Psoas muscle (tissue), 8 donors: Measurements from ENCODE around the gene SSTR3. TPM values are rescaled to one million over a fixed set of nuclear protein-coding genes. Genes with fewer than 3 reads are reported as not detected.
A peak's percentile ranks its signal among the peaks of the same experiment; 100 is the strongest.

ENCODE experiments used
- ATAC-seq, 4 donors: fragments of 200-7000 bp; cut with Tn5 transposase; one replicate each; pipeline ENCODE4 v1.9.1; 2020; ENCODE audit warnings: moderate library complexity in 3 of 4, mild to moderate bottlenecking in 2 of 4
- DNase-seq, 2 donors: peaks; one replicate each; pipeline ENCODE4 v3.0.0-alpha.2; 2020
- H3K27ac ChIP-seq: fragments of 200-600 bp; one replicate; pipeline ENCODE4 v1.8.0; 2022
- H3K27me3 ChIP-seq, 3 donors: fragments of 200-600 bp in 1 of 3; one replicate each; pipeline versions ENCODE4 v1.6.1 to v1.8.0; 2013 to 2022; ENCODE audit warnings: low read length in 2 of 3, mild to moderate bottlenecking in 2 of 3, moderate library complexity in 1 of 3; ENCODE audit not compliant: insufficient read depth in 3 of 3
- H3K36me3 ChIP-seq, 2 donors: fragments of 200-600 bp in 1 of 2; one replicate each; pipeline versions ENCODE4 v1.6.1 to v1.8.0; 2013 to 2022; ENCODE audit warnings: low read depth in 1 of 2, mild to moderate bottlenecking in 1 of 2, moderate library complexity in 1 of 2; ENCODE audit not compliant: insufficient read depth in 1 of 2
- H3K4me1 ChIP-seq: fragments of 200-600 bp; one replicate; pipeline ENCODE4 v1.8.0; 2022
- H3K4me3 ChIP-seq: fragments of 200-600 bp; one replicate; pipeline ENCODE4 v1.8.0; 2022; ENCODE audit warnings: mild to moderate bottlenecking
- H3K9me3 ChIP-seq: fragments of 200-600 bp; one replicate; pipeline ENCODE4 v1.8.0; 2022
- CTCF ChIP-seq: fragments of 200-600 bp; IDR thresholded peaks from one replicate; pipeline ENCODE4 v1.8.0; 2022; ENCODE audit warnings: antibody characterized with exemption
- WGBS, 3 donors: extraction: QIAGEN DNeasy Blood & Tissue Kit; methylation state at CpG; one replicate each; pipeline versions ENCODE4 v1.1.6 to v1.1.7; 2013; 5-methylcytosine and 5-hydroxymethylcytosine counted together
- intact Hi-C, 2 donors: fragments of 100-400 bp; cut with DNase I; formaldehyde crosslinking; loops; one replicate each; pipeline versions ENCODE4 v1.11.0 to v1.14.2; 2022
- polyA plus RNA-seq, 3 donors: library from polyadenylated mRNA; stranded (reverse); fragments of 200-250 nt; gene quantifications; one replicate each; pipeline ENCODE4 v1.2.3, GENCODE V29; 2013
- total RNA-seq, 4 donors: library from RNA; stranded (reverse); fragmentation: NEBNext Ultra II Directional in 2 of 4; extraction: Animal tissue kit (Norgen Biotek cat#: 25700) in 2 of 4; gene quantifications; one replicate each; pipeline versions ENCODE4 v1.2.1 to v1.2.4, GENCODE V29; 2021 to 2023
- donor health status: healthy with polysubstance abuse.
- donor health status: DM: no; HTN: no; CAD: no; lungs with moderate emphysema.
- donor health status: Bipolar disorder and iron deficiency.
- donor health status: healthy.
- donor health status: DM: yes; HTN: yes; CAD: no.
- donor health status: DM: no; HTN: no; CAD: no.
- donor health status: DM: no; HTN: no; CAD: no.
- donor health status: DM: yes; HTN: yes; CAD: no.

SSTR3 gene
- total and polyA plus RNA-seq, 7 donors: 0.01 TPM; not detected in 6

DNA sequence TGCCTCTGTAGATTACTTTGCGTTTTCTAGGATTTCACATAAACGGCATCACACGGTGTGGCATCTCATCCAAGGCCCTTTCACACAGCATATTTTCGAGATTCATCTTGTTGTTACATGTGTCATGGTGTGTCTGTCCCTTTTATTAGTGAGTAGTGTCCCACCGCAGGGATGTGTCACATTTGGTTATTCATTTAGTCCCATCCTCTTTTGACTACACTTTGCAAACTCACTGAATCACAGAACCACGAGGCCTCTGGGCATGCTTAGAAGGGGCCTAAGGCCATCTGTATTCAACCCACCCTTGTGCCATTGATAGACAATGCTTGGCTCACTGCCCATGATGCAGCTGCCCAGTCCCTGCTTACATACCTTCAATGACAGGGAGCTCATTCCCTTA, 36.0 kb upstream of the SSTR3 start:
- DNase-seq: no peak
- 47 to 54% (median 48%) methylated on average over 6 of the region's 6 CpGs for WGBS, 3 donors

DNA sequence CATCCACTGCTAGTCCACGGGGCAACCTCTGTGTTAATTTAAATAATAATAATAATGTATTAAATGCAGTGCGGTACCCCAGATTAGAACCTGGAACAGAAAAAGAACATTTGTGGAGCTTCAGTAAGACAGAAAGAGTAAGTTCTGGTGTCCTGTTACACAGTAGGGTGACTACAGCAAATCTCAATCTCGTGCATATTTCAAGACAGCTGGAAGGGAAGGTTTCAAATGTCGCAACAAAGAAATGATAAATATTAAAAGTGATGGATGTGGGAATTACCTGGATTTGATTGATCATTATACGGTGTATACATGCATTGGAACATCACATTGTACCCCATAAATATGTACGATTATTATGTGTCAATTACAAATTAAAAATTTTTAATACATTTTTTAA, 33.5 kb upstream of the SSTR3 start:
- Histone ChIP-seq H3K27ac (no peak overlapping the region), H3K27me3 (peaks cover 0 to 51% (median 15%) of the 10 kb centered on the region in 3 donors)
- intact Hi-C loops: loop anchor here in 1 of 2 donors (2.0 kb wide), 1 partner anchor 29 kb away; no protein-coding TSS in a partner anchor

More for the DNA sequence above, 36.0 kb upstream of the SSTR3 start:
- Histone ChIP-seq H3K36me3 (no peaks in the 10 kb centered on the region), H3K27me3 (peaks cover 0 to 43% (median 12%) of the 10 kb centered on the region in 3 donors), H3K4me3 (no peak overlapping the region), H3K9me3 (no peaks in the 10 kb centered on the region), H3K27ac (no peak overlapping the region), H3K4me1 (no peaks in the 10 kb centered on the region)
- no peak for TF ChIP-seq CTCF
- intact Hi-C loops: no loop called here
- no peak for ATAC-seq

DNA sequence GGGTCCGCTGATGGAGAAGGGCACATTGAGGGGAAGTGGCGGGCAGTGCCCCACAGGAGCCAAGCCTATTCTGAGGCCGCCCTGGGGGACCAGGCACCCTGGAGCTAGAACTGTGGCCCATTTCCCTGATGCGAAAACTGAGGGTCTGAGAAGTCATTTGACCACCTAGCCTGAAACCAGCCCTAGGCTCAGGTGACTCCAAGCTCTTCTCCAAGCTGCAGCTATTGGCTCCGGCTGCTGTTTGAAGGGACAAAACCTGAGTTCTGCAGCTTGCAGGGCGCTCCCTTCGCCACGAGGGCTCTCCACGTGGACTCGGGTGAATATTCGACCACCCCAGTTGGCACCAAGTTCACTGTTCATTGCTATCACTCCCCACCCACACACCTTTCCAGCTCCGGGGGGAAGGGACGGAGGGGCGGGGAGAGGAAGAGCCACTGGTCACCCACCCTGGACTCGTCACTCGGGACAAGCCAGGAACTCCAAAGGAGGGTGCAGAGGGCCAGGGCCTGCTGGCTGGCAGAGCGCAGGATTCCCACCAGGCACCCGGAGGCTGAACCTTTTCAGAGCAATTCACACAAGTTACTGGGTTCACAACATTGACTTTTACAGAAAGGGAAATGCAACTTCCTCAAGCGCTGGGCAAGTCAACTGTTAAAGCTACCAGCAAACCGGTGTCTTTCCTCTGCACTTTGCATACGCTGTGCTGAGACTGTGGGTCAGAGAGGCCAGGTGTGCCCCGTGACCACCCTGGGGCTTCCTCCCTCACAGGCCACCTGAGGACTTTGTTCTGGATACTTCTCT, 32.8 kb upstream of the SSTR3 start:
- H3K9me3 ChIP-seq: no peaks in the 10 kb centered on the region
- no peak overlapping the region for H3K4me3 ChIP-seq
- intact Hi-C loops: no loop called here
- H3K27ac ChIP-seq: no peak overlapping the region
- DNase-seq (no peak), ATAC-seq (no peak)
- peaks cover 0 to 47% (median 15%) of the 10 kb centered on the region in 3 donors for H3K27me3 ChIP-seq
- no peak for TF ChIP-seq CTCF
- H3K4me1 ChIP-seq: no peaks in the 10 kb centered on the region
- 54 to 61% (median 56%) methylated on average over 20 to 22 of the region's 22 CpGs for WGBS, 3 donors
- H3K36me3 ChIP-seq: no peaks in the 10 kb centered on the region

More for the DNA sequence above, 33.5 kb upstream of the SSTR3 start:
- TF ChIP-seq CTCF: no peak
- Histone ChIP-seq H3K4me3 (no peak overlapping the region), H3K4me1 (no peaks in the 10 kb centered on the region), H3K36me3 (no peaks in the 10 kb centered on the region), H3K9me3 (no peaks in the 10 kb centered on the region)
- no peak for ATAC-seq
- WGBS, 3 donors: 48 to 57% (median 51%) methylated on average over 6 of the region's 6 CpGs
- DNase-seq: no peak

GRCh38 chr22:37244114-37244921, 32.0 kb upstream of the SSTR3 start, which contains the start of gene RAC2:
RAC2 (minus strand) TSS chr22:37244269; CDS start chr22:37244148, 121 bp downstream.
- ATAC-seq: peak in 3 of 4 donors; percentile 27 to 50 (median 28)
- Histone ChIP-seq H3K4me1 (no peaks in the 10 kb centered on the region), H3K27me3 (peaks cover 0 to 46% (median 17%) of the 10 kb centered on the region in 3 donors), H3K36me3 (no peaks in the 10 kb centered on the region), H3K9me3 (no peaks in the 10 kb centered on the region), H3K4me3 (peak within 1 kb of the TSS; percentile 45), H3K27ac (no peak within 1 kb of the TSS)
- DNase-seq: peak; percentile 60 to 80
- TF ChIP-seq CTCF: no peak
- 15 to 21% (median 17%) methylated on average over 20 to 23 of the region's 23 CpGs for WGBS, 3 donors
- intact Hi-C loops: no loop called here
